Daoy (cell line): ENCODE measurements around the gene NLGN1. TPM values are rescaled to one million over a fixed set of nuclear protein-coding genes. Genes with fewer than 3 reads are reported as not detected.
"Not testable (repeated sequence)": the region's sequence is repeated elsewhere in the genome, so short reads cannot be mapped to it uniquely, and the experiment has no call there.

Experiments used
- DNase-seq: peaks from one replicate; pipeline ENCODE4 v3.0.0-alpha.2; 2015; ENCODE audit warnings: low read depth
- total RNA-seq: library from RNA; depleted of rRNA; stranded (reverse); fragments of >200 nt; shearing (Covaris generic); gene quantifications from 2 replicates; pipeline ENCODE4 v1.2.3, GENCODE V29; 2014

Gene NLGN1
- total RNA-seq, 1 experiment from 2014 or later = 12.1 TPM

GRCh38 chr3:174159604-174160003 lies 762.1 kb downstream of the NLGN1 start:
- no peak for DNase-seq

DNA sequence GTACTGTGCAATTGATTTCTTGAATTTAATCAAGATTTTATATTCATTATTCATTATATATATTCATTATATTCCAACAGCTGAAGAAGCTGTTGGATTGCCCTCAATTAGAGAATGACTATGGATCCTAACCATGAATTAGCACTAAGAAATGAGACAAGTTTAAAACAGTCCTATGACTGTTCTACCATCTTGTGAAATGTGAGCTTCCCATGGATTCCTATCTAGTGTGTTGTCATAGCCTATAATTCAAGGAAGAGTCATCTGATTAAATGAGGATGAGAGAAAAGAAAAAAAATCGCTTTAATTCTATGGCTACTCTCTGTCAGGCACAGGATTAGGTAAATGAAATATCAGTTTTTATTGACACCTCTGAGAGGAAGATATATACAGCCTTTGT lies 765.0 kb downstream of the NLGN1 start:
- no peak for DNase-seq

- no peak for DNase-seq
Measured at GRCh38 chr3:174168026-174168425, 770.5 kb downstream of the NLGN1 start.

GRCh38 chr3:174168538-174169254 lies 771.2 kb downstream of the NLGN1 start:
- DNase-seq = no peak

DNA sequence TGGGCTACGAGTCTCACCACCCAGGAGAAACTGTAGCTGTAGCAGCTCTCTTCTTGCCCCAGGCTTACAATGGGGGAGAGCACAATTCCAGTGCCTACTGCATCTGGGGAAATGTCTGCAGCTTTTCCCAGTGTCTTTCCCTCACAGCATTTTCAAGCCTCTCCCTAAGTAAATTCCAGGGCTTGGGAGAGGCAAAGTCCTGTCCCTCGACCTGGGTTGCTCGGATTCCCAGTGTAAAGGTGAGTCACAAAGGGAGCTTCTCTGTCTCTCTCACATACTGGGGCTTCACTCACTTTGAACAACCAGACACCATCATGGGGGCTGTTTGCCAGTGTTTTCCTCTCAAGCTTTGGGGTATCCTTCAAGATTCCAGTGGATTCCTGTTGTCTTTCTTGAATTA lies 772.2 kb downstream of the NLGN1 start:
- no peak for DNase-seq

GRCh38 chr3:174170248-174170647 lies 772.7 kb downstream of the NLGN1 start:
- peak; percentile 11 for DNase-seq

DNA sequence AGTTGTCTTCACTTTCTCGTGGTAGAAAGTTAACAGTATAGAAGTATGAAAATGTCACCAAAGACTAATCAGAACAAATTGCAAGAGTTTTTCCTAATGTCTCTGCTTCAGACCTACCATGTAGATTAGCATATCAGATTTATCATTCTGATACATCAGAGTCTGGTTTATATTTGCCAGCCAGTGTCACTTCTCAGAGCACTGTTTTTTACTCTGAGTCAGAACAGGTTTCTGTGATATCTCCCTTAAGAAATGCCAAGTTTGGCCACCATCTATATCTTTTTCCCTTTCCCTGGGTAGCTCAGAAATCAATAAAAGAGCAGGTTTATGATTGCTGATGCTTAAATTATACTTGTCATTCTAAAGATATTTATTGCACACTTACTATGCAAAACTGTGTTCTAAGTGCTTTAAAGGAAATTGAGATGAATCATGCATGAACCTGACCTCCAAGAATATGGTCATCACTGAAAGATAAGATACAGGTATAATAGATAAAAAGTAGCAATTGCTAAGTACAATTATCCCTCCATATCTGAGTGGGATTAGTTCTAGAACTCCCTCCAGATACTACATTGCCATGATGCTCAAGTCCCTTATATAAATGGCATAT lies 788.9 kb downstream of the NLGN1 start:
- no peak for DNase-seq

- no peak for DNase-seq
Measured at GRCh38 chr3:174191380-174191779, 793.8 kb downstream of the NLGN1 start.

GRCh38 chr3:174191895-174192294 lies 794.4 kb downstream of the NLGN1 start:
- DNase-seq = no peak

GRCh38 chr3:174192471-174192870 lies 794.9 kb downstream of the NLGN1 start:
- DNase-seq = no peak

- no peak for DNase-seq
Measured at GRCh38 chr3:174193604-174194003, 796.1 kb downstream of the NLGN1 start.

DNA sequence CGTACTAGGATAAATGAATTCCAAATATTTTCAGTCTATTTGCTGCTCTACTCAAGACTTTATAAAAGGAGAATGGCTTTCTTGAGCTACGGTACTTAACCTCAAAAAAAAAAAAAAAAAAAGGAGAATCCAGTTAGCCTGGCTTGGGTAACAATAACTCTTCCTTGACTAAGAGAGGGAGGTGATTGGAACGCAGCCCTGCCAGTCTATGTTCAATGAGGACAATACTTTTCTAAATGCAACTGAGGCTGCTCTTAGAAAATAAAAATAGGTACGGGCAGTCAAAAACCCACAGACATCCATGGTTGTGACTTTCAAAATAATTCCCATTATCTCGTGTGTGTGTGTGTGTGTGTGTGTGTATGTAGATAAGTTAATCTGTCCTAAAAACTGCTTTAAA lies 799.9 kb downstream of the NLGN1 start:
- DNase-seq = no peak

DNA sequence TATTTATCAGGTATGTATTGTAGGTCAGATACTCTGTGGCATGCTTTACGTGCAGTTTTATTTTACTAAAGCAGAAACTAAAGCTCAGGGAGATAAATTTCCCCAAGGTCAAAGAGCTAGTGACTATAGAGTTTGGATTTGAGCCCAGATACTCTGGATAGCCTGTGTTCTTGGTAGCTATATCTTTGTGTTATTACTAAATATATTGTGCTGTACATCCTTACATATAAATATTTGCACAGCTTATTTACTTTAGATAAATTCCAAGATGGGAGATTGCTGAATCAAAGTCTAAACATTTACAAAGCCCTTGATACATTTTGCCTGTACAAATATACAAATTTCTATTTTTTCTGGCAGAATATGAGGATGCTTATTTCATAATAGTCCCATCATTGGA lies 800.7 kb downstream of the NLGN1 start:
- no peak for DNase-seq

DNA sequence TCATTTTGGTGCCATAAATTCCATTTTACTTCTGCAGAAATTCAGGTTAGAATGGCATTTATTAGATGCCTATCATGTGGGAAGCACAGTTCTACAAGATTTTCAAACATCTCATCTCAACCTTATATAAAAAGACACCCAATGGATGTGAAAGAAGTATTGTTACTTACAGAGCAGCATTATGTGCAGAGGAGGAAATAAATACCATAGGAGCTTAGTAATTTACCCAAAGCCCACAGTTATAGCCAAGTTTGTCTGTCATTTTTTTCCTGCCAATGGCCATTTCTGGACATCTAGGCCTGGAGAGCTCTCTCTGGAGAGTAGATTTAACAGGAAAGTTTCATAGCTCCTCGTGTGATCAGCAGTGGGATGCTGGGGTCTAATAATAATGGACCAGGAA lies 802.2 kb downstream of the NLGN1 start:
- no peak for DNase-seq

DNA sequence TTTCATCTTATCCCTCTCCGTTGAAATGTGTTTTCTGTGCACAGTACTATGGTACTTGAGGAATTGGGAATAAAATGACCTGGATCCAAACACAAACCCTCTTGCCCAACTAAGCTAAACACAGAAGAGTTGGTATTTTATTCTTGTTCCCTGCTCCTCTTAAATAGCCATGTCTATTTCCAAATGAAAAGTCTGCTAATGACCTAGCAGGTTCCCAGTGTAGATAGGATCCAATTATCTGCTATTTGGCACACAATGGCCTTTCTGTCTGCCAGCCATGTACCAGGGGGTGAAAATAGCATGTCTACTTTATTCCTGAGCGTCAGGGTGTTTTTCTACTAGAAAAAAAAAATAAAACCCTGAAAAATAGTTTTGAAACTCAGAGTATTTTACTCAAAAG lies 804.6 kb downstream of the NLGN1 start:
- DNase-seq = no peak

DNA sequence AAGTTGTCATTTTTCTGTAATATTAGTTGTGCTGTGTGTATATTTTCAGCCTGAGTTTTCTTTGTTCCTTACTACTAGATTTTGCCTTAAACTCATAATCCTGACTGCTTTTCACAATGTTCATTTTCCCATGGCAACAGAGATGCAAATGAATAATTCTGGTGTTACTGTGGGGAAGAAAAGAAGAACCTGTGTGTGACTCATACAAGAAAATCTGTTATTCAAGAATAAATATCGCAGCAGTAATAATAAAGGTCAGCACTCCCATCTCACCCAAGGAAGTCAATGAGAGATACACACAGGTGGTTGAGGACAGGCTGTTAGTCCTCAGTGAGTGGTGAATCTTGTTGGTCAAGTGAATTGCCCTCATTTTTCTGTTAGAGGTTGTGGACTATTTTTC lies 805.0 kb downstream of the NLGN1 start:
- no peak for DNase-seq

- DNase-seq = no peak
Measured at GRCh38 chr3:174204765-174205164, 807.2 kb downstream of the NLGN1 start.

GRCh38 chr3:174206607-174207192 lies 809.2 kb downstream of the NLGN1 start:
- no peak for DNase-seq

DNA sequence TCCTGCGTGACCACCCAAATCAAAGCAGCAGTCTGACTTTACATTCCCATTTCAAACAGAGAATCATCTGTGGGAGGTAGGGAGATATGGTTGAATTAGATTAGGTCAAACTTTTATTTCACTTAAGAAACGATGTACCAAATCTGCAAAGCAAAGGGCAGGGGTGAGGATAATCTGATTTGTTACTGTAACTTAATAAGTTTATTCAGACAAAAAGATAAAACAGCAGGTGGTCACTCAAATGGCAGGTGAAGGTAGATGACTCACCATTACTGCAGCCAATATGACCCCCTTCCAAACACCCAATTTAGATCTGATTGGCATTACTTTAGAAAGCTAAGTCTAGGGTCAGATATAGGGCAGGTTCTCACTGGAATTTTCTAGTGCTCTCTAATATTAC lies 810.6 kb downstream of the NLGN1 start:
- DNase-seq = no peak

DNA sequence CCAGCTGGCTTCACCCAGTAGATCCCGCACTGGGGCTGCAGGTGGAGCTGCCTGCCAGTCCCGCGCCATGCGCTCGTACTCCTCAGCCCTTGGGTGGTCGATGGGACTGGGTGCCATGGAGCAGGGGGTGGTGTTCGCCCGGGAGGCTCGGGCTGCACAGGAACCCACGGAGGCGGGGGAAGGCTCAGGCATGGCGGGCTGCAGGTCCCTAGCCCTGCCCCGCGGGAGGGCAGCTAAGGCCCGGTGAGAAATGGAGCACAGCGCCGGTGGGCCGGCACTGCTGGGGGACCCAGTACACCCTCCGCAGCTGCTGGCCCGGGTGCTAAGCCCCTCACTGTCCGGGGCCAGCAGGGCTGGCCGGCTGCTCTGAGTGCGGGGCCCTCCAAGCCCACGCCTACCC lies 814.4 kb downstream of the NLGN1 start:
- DNase-seq = not testable (repeated sequence)

DNA sequence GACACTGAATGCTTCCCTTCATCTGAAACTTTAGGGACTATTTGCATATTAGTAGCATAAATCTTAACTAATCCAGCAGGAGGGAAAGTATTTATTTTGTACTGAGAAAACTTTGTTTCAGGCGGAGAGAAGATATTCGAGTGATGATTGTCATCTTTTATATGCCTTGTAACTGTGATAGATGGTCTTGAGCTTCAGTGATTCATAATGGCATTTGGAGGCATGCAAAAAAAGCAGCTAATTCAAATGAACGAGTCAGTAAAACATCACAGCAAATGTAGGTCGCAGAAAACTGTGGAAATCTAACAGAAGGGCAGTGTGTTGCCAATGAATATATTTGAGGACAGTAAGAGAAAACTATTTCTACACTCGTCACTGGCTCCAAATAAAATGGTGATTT lies 817.9 kb downstream of the NLGN1 start:
- DNase-seq = no peak

- no peak for DNase-seq
Measured at GRCh38 chr3:174216019-174216418, 818.5 kb downstream of the NLGN1 start.

DNA sequence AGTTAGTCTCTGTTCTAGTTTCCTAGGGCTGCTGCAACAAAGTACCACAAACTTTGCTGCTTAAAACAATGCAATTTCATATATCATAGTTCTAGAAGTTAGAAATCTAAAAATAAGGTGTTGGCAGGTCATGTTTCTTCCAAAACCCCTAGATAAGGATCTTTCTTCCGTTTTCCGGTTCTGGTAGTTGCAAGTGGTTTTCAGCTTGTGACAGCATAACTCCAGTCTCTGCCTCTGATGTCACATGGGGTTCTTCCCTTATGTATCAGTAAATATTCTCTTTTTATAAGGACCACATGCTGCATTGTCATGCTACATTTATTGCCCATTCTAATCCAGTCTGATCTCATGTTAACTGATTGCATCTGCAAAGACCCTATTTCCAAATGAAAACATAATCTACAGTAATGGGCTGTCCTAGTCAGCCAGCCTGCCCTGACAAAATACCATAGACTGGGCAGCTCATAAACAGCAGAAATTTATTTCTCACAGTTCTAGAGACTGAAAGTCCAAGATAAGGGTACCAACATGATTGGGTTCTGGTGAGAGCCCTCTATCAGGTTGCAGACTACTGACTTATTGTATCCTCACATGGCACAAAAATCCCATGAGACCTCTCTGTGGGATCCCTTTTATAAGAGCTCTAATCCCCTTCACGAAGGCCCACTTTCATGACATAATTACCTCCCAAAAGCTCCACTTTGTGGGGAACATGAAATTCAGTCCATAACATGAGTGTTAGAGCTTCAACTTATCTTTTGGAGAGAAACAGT lies 819.6 kb downstream of the NLGN1 start:
- DNase-seq = no peak
